ENCODE measurements around the gene MRPS11. TPM values are rescaled to one million over a fixed set of nuclear protein-coding genes. Genes with fewer than 3 reads are reported as not detected.

Gene MRPS11
- total RNA-seq, 2 donors from 2014 or later, result 45.7 to 73.6 TPM

- no peak overlapping the region for H3K27ac ChIP-seq
- H3K27me3 ChIP-seq, result peaks cover 4% of the 10 kb centered on the region
- TF ChIP-seq, protein P1, sequence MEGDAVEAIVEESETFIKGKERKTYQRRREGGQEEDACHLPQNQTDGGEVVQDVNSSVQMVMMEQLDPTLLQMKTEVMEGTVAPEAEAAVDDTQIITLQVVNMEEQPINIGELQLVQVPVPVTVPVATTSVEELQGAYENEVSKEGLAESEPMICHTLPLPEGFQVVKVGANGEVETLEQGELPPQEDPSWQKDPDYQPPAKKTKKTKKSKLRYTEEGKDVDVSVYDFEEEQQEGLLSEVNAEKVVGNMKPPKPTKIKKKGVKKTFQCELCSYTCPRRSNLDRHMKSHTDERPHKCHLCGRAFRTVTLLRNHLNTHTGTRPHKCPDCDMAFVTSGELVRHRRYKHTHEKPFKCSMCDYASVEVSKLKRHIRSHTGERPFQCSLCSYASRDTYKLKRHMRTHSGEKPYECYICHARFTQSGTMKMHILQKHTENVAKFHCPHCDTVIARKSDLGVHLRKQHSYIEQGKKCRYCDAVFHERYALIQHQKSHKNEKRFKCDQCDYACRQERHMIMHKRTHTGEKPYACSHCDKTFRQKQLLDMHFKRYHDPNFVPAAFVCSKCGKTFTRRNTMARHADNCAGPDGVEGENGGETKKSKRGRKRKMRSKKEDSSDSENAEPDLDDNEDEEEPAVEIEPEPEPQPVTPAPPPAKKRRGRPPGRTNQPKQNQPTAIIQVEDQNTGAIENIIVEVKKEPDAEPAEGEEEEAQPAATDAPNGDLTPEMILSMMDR (IDR thresholded peaks at IDR 0.05), result no peak
- no peak overlapping the region for H3K4me3 ChIP-seq
- no peaks in the 10 kb centered on the region for H3K4me1 ChIP-seq
- H3K36me3 ChIP-seq, result no peaks in the 10 kb centered on the region
- intact Hi-C loops (cut with DNase I), result no loop called here
- H3K9ac ChIP-seq (ENCODE audit: low read depth in 2 of 2, low read length in 2 of 2), result no peak overlapping the region
- no peaks in the 10 kb centered on the region for H3K9me3 ChIP-seq
- DNase-seq, result no peak
Measured at GRCh38 chr15:88440021-88440420, 27.5 kb upstream of the MRPS11 start.

DNA sequence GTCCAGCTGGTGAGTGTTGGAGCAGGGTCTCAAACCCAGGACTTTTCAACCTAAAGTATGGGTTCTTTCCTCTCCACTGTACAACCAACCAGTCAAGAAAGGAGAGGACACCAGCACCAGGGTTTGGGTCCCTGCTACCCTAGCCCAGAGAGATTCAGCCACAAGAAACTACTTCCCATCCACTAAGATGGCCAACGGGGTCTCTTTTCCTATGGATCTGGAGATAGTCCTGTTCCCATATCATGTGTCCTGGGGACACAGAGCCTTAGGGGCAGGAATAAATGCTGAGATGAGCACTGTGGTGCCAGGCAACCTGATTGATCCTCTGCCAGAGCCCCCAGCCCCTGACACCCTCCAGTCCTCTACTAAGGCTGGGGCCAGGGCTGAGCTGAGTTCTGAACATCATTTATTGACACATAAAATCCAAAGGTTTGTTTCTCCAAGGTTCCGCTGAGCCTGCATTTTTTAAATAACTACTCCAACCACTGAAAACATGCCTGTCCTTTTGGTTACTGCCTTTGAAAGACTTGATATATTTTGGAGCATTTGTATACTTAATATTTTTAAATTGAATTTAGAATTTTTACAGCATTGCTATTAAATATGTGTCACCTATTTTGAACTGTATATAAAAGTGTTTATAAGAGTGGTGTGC is 26.3 kb upstream of the MRPS11 start:
- Histone ChIP-seq H3K9ac (ENCODE audit: low read depth in 2 of 2, low read length in 2 of 2) (no peak overlapping the region), H3K36me3 (no peaks in the 10 kb centered on the region), H3K9me3 (no peaks in the 10 kb centered on the region), H3K4me1 (no peaks in the 10 kb centered on the region), H3K4me3 (no peak overlapping the region), H3K27me3 (peaks cover 4% of the 10 kb centered on the region), H3K27ac (no peak overlapping the region)
- TF ChIP-seq, protein P1 (IDR thresholded peaks at IDR 0.05), result no peak
- no peak for DNase-seq
- intact Hi-C loops (cut with DNase I), result no loop called here

DNA sequence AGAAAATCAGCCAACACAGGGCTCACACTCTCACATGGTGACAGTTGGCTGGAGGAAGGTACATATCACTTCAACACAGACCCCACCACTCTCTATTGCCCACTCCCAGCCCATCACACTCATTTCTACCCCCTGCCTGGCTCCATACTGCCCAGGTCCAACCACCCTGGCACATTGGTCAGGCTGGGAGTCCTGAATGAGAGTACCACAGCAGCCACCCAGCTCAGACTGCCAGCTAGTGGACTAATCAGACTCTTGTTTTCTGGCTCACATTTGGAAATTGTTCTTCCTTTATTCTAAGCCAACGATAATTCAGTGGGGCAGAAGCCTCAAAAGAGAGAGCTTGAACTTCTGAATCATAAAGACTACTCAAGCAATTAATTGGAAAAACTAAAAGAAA is 20.3 kb upstream of the MRPS11 start:
- intact Hi-C loops (cut with DNase I), result no loop called here
- no peak for DNase-seq
- H3K9me3 ChIP-seq, result no peaks in the 10 kb centered on the region
- TF ChIP-seq, protein P1 (IDR thresholded peaks at IDR 0.05), result no peak
- no peaks in the 10 kb centered on the region for H3K36me3 ChIP-seq
- no peak overlapping the region for H3K4me3 ChIP-seq
- H3K4me1 ChIP-seq, result no peaks in the 10 kb centered on the region
- H3K27me3 ChIP-seq, result no peaks in the 10 kb centered on the region
- no peak overlapping the region for H3K27ac ChIP-seq
- H3K9ac ChIP-seq (ENCODE audit: low read depth in 2 of 2, low read length in 2 of 2), result no peak overlapping the region

DNA sequence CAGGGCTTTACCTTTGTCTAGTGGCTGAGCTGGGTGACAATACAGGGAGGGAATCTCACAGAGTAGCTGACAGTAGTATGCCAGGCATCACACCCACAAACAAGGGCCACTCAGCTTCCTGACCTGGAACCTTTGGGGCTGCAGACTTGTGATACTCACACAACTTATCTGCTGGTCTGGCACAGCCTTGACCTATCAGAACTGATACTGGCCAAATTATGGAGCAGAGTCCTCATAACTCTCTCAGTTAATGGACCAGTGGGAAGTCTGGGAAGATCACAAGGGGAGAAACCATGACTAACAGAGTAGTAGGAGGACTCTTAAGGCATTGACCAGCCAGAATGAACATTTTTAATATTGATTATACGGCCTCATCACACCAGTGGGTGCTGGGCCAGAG is 19.8 kb upstream of the MRPS11 start:
- DNase-seq, result no peak
- no peaks in the 10 kb centered on the region for H3K4me1 ChIP-seq
- H3K27me3 ChIP-seq, result no peaks in the 10 kb centered on the region
- no peak overlapping the region for H3K9ac ChIP-seq (ENCODE audit: low read depth in 2 of 2, low read length in 2 of 2)
- TF ChIP-seq, protein P1 (IDR thresholded peaks at IDR 0.05), result no peak
- H3K9me3 ChIP-seq, result no peaks in the 10 kb centered on the region
- H3K4me3 ChIP-seq, result no peak overlapping the region
- H3K27ac ChIP-seq, result no peak overlapping the region
- intact Hi-C loops (cut with DNase I), result no loop called here
- no peaks in the 10 kb centered on the region for H3K36me3 ChIP-seq

GRCh38 chr15:88448991-88449461 is 18.5 kb upstream of the MRPS11 start:
- H3K27ac ChIP-seq, result no peak overlapping the region
- H3K27me3 ChIP-seq, result no peaks in the 10 kb centered on the region
- intact Hi-C loops (cut with DNase I), result no loop called here
- no peak for DNase-seq
- H3K4me1 ChIP-seq, result no peaks in the 10 kb centered on the region
- H3K9ac ChIP-seq (ENCODE audit: low read depth in 2 of 2, low read length in 2 of 2), result no peak overlapping the region
- no peaks in the 10 kb centered on the region for H3K9me3 ChIP-seq
- TF ChIP-seq, protein P1 (IDR thresholded peaks at IDR 0.05), result no peak
- no peak overlapping the region for H3K4me3 ChIP-seq
- no peaks in the 10 kb centered on the region for H3K36me3 ChIP-seq
